Astrocyte (in vitro differentiated cells and primary cell): ENCODE data around the gene ARHGAP20.

Source experiments
- CTCF ChIP-seq: IDR thresholded peaks from 2 replicates; pipeline ENCODE4 v1.5.1; 2011; ENCODE audit warnings: low read depth, mild to moderate bottlenecking, inconsistent platforms, low read length, moderate library complexity; ENCODE audit not compliant: insufficient read depth
- EZH2 ChIP-seq: IDR thresholded peaks from 2 replicates; pipeline ENCODE4 v1.6.1; 2012; ENCODE audit warnings: mild to moderate bottlenecking, low read length, inconsistent platforms; ENCODE audit not compliant: insufficient read depth

- no peak for TF ChIP-seq CTCF
- TF ChIP-seq EZH2: no peak
These were observed 131.7 kb downstream of the ARHGAP20 start for GRCh38 chr11:110580571-110580970.
